NCI-H2029 (cell line): ENCODE measurements around the gene PLEKHN1.
"Not testable (repeated sequence)": the region's sequence is repeated elsewhere in the genome, so short reads cannot be mapped to it uniquely, and the experiment has no call there.

ENCODE experiments used
- DNase-seq: peaks from one replicate; lab custom pipeline; 2025; lab: John Stamatoyannopoulos, UW

Gene PLEKHN1

DNA sequence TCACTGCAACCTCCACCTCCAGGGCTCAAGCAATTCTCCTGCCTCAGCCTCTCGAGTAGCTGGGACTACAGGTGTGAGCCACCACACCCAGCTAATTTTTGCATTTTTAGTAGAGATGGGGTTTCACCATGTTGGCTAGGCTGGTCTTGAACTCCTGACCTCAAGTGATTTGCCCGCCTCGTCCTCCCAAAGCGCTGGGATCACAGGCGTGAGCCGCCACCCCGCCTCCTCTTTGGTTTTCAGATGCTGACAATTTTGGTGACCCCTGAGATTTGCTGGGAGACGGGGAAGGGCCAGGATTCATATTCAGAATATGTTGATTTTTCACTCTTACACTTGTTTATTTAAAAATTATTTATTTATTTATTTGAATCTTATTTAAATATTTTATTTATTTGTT is 43.8 kb downstream of the PLEKHN1 start:
- not testable (repeated sequence) for DNase-seq

GRCh38 chr1:1011396-1011949 is 45.2 kb downstream of the PLEKHN1 start:
- DNase-seq: no peak

DNA sequence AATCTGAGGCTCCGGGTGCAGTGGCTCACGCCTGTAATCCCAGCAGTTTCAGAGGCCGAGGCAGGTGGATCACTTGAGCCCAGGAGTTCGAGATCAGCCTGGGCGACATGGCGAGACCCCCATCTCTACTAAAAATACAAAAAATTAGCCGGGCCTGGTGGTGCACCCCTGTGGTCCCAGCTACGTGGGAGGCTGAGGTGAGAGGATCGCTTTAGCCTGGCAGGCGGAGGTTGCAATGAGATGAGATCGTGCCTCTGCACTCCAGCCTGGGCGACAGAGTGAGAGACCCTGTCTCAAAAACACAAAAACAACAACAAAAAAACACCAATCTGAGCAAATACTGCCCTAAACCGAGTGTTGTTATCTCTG is 46.4 kb downstream of the PLEKHN1 start:
- DNase-seq: not testable (repeated sequence)

DNA sequence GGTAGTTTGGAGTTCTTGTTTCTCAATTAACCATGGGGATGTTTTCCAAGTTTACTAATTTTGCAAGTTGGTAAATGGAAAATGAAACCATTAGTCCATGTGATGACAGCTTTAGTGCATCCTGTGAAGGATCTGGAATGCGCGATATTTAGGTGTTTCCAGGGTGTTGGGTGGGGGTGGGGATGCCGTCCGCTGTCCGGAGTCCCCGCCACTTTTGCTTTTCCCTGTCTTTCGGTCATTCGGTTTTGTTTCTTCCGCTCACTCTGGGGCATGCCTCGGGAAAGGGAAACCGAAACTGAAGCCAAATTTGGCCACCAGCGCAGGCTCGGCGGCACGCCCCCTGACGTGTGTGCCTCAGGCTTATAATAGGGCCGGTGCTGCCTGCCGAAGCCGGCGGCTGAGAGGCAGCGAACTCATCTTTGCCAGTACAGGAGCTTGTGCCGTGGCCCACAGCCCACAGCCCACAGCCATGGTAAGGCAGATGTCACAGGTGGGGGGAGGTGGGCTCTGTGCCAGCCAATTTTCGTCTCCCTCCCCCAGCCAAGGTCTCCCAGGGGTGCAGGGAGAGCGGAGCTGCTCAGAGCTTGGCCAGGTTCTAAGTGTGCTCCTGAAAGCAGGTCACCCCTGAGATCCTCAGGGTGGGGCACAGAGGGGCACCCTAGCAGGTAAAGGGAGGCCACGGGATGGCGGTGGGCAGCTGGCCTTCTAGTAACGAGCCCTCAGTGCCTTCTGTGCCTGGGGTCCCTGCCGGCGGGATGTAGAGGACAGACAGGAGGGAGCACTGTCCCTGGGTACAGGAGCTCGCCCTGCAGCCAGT is 47.0 kb downstream of the PLEKHN1 start, which contains the start of gene ISG15:
TSS of gene ISG15 (plus strand) at position 393 of the 817 bp plus-strand sequence. CDS start at position 470, 77 bp downstream.
- DNase-seq: peak; percentile 76

GRCh38 chr1:1013922-1014648 is 47.8 kb downstream of the PLEKHN1 start:
- no peak for DNase-seq

GRCh38 chr1:1014799-1015681 is 48.8 kb downstream of the PLEKHN1 start:
- no peak for DNase-seq

- not testable (repeated sequence) for DNase-seq
Observed at GRCh38 chr1:1017397-1018320, 51.4 kb downstream of the PLEKHN1 start.

GRCh38 chr1:1018321-1018685 is 52.0 kb downstream of the PLEKHN1 start:
- not testable (repeated sequence) for DNase-seq

- peak; percentile 43 for DNase-seq
Observed at GRCh38 chr1:1019122-1019999, 53.1 kb downstream of the PLEKHN1 start.

- DNase-seq: no peak
Observed at GRCh38 chr1:1020000-1020404, 53.7 kb downstream of the PLEKHN1 start, which contains the start of gene AGRN. AGRN (plus strand) TSS chr1:1020120; CDS start chr1:1020173, 53 bp downstream.

GRCh38 chr1:1020415-1021009 is 54.2 kb downstream of the PLEKHN1 start:
- DNase-seq: no peak

DNA sequence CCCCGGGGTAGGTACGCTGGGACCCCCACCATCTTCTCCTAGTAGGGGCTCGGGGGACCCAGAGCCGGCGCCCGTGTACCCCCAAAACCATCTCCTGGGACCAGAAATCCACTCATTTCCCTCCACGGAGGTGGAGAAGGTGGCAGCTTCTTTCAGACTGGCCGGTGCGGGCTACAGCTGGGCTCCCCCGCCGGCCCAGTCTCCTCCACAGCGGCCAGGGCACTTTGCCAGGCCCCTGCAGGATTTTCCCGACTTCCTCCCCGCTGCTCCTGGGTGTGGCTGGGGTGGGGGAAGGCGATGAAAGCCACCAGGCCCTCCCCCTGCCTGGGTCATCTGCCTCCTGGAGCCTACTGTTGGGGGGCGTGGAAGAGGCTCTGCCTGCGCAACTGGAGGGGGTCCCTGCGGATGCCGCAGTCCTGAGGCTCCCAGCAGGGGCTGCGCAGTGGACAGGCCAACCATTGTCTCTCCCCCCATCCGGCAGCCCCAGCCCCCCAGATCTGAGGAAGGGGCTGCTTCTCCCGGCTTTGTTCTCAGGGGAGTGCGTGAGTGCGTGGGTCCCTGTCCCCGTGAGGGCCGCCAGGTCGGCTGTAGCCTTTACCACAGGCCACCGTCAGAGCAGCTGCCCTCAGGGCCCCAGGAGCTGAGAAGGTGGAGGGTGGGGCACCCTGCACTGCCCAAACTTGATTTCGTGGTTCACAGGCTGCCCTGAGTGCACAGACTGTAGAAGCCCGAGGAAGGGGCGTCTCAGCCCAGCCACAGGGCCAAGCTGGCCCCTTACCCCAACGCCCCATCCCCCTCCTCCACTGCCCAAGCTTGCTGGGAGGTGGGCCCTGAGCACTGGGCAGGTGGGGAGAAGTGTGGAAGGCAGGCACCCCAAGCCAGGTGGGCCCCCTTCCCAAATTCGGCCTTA is 55.0 kb downstream of the PLEKHN1 start:
- DNase-seq: peak; percentile 35

DNA sequence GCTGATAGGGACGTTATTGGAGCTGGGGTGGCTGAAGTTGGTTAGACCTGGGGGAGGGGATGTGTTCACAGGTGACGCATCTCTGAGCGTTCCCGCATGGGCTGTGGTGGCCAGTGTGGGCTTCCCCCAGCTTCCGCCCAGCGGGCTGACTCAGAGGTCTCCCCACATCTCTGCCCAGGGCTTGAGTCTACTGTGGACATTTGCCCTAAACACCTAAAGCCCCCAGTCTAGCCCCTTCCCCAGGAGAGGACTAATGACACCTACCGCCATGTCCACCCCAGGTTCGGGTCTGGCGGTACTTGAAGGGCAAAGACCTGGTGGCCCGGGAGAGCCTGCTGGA is 55.6 kb downstream of the PLEKHN1 start:
- no peak for DNase-seq

- no peak for DNase-seq
Observed at GRCh38 chr1:1022302-1023009, 56.2 kb downstream of the PLEKHN1 start.

DNA sequence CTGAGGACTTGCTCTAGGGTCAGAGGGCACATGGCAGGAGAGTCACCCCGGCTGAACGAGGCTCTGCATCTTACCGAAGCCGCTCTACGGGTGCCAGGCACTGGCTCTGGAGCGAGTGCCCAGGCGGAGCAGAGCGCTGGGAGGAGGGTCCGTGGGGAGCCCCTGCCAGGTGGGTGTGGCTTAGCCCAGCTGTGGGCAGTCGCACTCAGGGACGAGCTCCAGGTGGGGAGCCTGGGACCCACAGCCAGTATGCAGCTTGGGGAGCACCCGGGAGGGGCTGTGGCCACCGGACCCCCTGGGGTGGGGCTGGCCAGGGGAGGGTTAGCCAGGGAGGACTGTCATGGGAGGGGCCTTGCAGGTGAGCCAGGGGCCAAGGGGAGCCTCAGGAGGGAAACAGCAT is 57.4 kb downstream of the PLEKHN1 start:
- no peak for DNase-seq

GRCh38 chr1:1024149-1024770 is 58.0 kb downstream of the PLEKHN1 start:
- DNase-seq: no peak
